OCI-LY3 (cell line): ENCODE data around the gene CROCC2.

ENCODE experiments used
- EZH2phosphoT487 ChIP-seq: fragments of 200-600 bp; shearing (Covaris generic); IDR thresholded peaks from 2 replicates; pipeline ENCODE4 v1.6.1; 2018; ENCODE audit warnings: antibody characterized with exemption, mixed run types, low read depth
- TF ChIP-seq, protein P1 (sequence below): fragments of 200-600, 300-600 bp; sonication (generic); IDR thresholded peaks from 2 replicates; pipeline ENCODE4 v1.5.1; 2014; ENCODE audit warnings: antibody characterized with exemption, low read length, low read depth

DNA sequence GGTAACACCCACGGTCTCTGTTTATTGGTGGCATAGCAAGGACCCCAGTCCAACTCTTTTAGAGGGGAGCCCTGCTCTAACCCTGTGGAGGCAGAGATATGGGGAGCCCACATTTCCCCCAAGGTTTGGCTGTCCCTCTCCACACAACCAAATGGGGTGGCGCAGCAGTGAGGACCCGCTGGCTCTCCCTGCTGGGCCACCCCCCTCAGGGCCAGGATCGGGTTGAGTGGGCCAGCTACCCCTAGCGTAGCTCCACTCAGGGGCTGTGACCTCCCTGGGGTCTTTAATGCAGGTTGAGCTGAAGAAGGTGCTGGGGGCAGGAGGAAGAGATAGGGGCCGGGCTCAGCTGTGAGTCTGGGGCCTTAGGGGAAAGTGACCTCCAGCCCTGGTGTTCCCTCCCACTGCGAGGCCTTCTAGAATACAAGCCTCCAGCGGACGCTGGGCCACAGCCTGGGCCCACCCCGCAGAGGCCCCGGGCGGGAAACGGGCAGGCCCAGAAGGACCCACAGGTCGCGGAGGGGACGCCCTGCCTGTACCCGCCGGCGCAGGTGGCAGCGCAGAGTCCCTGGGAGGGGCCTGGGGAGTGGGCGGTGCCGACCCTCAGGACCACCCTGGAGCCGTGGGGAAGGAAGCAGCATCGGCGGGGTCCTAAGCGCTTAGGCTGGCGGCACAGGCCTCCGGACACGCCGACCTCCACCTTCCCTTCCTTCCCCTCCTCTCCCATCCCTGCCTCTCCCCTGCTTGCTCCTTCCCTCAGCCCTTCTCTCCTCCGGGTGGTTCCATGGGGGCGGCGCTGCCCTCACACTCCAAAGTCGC is 9.6 kb downstream of the CROCC2 start:
- TF ChIP-seq, protein P1, sequence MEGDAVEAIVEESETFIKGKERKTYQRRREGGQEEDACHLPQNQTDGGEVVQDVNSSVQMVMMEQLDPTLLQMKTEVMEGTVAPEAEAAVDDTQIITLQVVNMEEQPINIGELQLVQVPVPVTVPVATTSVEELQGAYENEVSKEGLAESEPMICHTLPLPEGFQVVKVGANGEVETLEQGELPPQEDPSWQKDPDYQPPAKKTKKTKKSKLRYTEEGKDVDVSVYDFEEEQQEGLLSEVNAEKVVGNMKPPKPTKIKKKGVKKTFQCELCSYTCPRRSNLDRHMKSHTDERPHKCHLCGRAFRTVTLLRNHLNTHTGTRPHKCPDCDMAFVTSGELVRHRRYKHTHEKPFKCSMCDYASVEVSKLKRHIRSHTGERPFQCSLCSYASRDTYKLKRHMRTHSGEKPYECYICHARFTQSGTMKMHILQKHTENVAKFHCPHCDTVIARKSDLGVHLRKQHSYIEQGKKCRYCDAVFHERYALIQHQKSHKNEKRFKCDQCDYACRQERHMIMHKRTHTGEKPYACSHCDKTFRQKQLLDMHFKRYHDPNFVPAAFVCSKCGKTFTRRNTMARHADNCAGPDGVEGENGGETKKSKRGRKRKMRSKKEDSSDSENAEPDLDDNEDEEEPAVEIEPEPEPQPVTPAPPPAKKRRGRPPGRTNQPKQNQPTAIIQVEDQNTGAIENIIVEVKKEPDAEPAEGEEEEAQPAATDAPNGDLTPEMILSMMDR = no peak
- no peak for TF ChIP-seq EZH2phosphoT487
